Gastroesophageal sphincter (tissue), 4 donors: ENCODE results near the gene EBF4. TPM values are rescaled to one million over a fixed set of nuclear protein-coding genes. Genes with fewer than 3 reads are reported as not detected.

Source experiments
- ATAC-seq: fragments of 150-250 bp; one replicate; pipeline ENCODE4 v1.9.1; 2016; ENCODE audit warnings: mild to moderate bottlenecking, moderate library complexity
- H3K27ac ChIP-seq, 4 donors: fragments of 200-600 bp; sonication (generic) in 3 of 4; 1 replicate in 3 of 4; 2 replicates in 1 of 4; pipeline ENCODE4 v1.5.1; 2016 to 2019
- H3K27me3 ChIP-seq: fragments of 200-600 bp; sonication (generic); one replicate; pipeline ENCODE4 v1.5.1; 2019
- H3K36me3 ChIP-seq, 2 donors: fragments of 200-600 bp; sonication (generic); one replicate each; pipeline ENCODE4 v1.5.1; 2019; ENCODE audit warnings: control low read depth in 1 of 2
- H3K4me1 ChIP-seq, 3 donors: fragments of 200-600 bp; sonication (generic); 1 replicate in 2 of 3; 2 replicates in 1 of 3; pipeline ENCODE4 v1.5.1; 2016 to 2019; ENCODE audit warnings: control low read depth in 2 of 3
- H3K4me3 ChIP-seq, 2 donors: fragments of 200-600 bp; sonication (generic); one replicate each; pipeline ENCODE4 v1.5.1; 2019; ENCODE audit warnings: mild to moderate bottlenecking in 1 of 2, moderate library complexity in 1 of 2
- H3K9me3 ChIP-seq, 3 donors: fragments of 200-600 bp; sonication (generic); one replicate each; pipeline ENCODE4 v1.5.1; 2017 to 2019; ENCODE audit warnings: control low read depth in 2 of 3
- CTCF ChIP-seq, 4 experiments: fragments of 200-600 bp in 2 of 4; fragments of 450-650 bp in 2 of 4; sonication (generic) in 1 of 4; IDR thresholded peaks; one replicate each; pipeline ENCODE4 v1.5.1; 2017 to 2019; ENCODE audit warnings: antibody characterized with exemption in 4 of 4, mild to moderate bottlenecking in 2 of 4, moderate library complexity in 2 of 4
- EP300 ChIP-seq: sonication (generic); formaldehyde crosslinking; IDR thresholded peaks from one replicate; pipeline ENCODE4 v1.6.1; 2017; ENCODE audit warnings: antibody characterized with exemption, mild to moderate bottlenecking
- POLR2A ChIP-seq, 2 donors: fragments of 450-650 bp; IDR thresholded peaks; one replicate each; pipeline ENCODE4 v1.6.1; 2017; ENCODE audit warnings: antibody characterized with exemption in 2 of 2, mild to moderate bottlenecking in 2 of 2, moderate library complexity in 1 of 2
- POLR2AphosphoS5 ChIP-seq: sonication (generic); formaldehyde crosslinking; IDR thresholded peaks from one replicate; pipeline ENCODE4 v1.6.1; 2017; ENCODE audit warnings: antibody characterized with exemption
- WGBS, 2 donors: methylation state at CpG; one replicate each; pipeline ENCODE4 v1.1.5; 2018; ENCODE audit warnings: low coverage in 1 of 2; 5-methylcytosine and 5-hydroxymethylcytosine counted together
- total RNA-seq, 4 donors: library from RNA; depleted of rRNA; stranded (reverse); fragments of >200 nt; gene quantifications; one replicate each; pipeline ENCODE4 v1.1.0, GENCODE V29; 2016

Gene EBF4
- total RNA-seq, 4 donors from 2014 or later = 14.5 to 36.6 (median 19.6) TPM

DNA sequence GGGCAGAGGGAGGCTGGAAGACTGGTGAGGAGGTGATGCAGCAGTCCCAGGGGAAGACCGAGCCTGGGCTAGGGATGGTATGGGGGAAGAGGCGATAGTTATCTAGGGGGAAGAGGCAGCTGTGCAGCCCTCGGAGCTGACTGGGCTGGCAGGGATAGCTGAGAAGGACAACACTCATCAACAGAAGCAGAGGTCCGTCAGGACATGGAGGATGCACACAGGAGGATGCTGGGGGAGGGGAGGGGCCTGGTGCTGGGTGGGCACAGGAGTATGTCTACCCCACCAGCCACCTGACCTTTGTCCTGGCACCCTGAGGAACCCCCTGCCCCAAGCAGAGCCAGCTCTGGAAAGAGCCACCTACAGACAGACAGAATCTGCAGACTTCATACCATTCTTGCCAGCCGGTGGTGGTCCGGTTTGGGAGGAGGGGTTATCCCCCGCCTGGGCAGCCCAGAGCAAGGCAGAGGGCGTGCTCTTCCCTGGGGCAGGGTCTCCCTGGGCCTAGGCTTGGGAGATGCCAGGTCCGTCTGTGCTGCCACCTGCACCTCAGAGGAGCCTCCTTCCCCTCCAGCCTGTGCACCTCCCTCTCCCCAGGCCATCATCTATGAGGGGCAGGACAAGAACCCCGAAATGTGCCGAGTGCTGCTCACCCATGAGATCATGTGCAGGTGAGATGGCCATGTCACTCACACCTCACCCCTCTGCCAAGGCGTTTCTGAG, 14.9 kb downstream of the EBF4 start:
- Histone ChIP-seq H3K4me3 (no peak overlapping the region), H3K36me3 (peaks cover 0 to 31% of the 10 kb centered on the region in 2 donors), H3K27ac (no peak overlapping the region), H3K4me1 (no peaks in the 10 kb centered on the region), H3K27me3 (no peaks in the 10 kb centered on the region), H3K9me3 (no peaks in the 10 kb centered on the region)
- 64 to 71% methylated on average over 3 to 5 of the region's 12 CpGs for WGBS, 2 donors
- no peak for ATAC-seq
- TF ChIP-seq POLR2AphosphoS5 (no peak), EP300 (no peak), CTCF (IDR thresholded peaks at IDR 0.05) (no peak), POLR2A (IDR thresholded peaks at IDR 0.05) (no peak)

DNA sequence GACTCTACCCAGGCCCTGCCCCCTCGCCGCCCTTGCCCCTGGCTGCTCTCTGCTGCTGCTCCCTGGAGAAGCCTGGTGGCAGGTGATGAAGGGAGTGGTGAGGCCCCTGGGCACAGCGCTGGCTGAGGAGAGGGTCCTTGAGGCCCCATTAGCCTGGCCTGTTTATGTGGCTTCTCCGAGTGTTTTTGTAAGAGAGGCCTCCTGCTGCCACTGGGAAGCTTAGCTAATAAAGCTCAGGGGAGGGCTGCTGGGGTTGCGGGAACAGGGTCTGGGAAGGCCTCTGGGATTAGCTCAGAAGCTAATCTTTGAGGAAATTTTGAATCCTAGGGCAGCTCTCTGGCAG, 15.5 kb downstream of the EBF4 start:
- no peak for ATAC-seq
- WGBS, 2 donors = 60% methylated on average over 2 of the region's 5 CpGs; no CpG with 5 or more reads in 1 of the 2 donors
- peaks cover 0 to 31% of the 10 kb centered on the region in 2 donors for H3K36me3 ChIP-seq
- no peaks in the 10 kb centered on the region for H3K4me1 ChIP-seq
- H3K4me3 ChIP-seq = no peak overlapping the region
- H3K27ac ChIP-seq = no peak overlapping the region
- no peak for TF ChIP-seq POLR2A (IDR thresholded peaks at IDR 0.05)
- no peak for TF ChIP-seq POLR2AphosphoS5
- no peak for TF ChIP-seq EP300
- TF ChIP-seq CTCF (IDR thresholded peaks at IDR 0.05) = no peak
- H3K27me3 ChIP-seq = no peaks in the 10 kb centered on the region
- H3K9me3 ChIP-seq = no peaks in the 10 kb centered on the region

GRCh38 chr20:2708665-2709064, 16.1 kb downstream of the EBF4 start:
- WGBS, 2 donors = 91 to 100% methylated on average over 2 of the region's 9 CpGs
- no peak overlapping the region for H3K4me3 ChIP-seq
- H3K36me3 ChIP-seq = peaks cover 0 to 31% of the 10 kb centered on the region in 2 donors
- TF ChIP-seq POLR2AphosphoS5 = no peak
- TF ChIP-seq CTCF (IDR thresholded peaks at IDR 0.05) = no peak
- TF ChIP-seq POLR2A (IDR thresholded peaks at IDR 0.05) = no peak
- no peak for TF ChIP-seq EP300
- H3K27ac ChIP-seq = no peak overlapping the region
- no peaks in the 10 kb centered on the region for H3K4me1 ChIP-seq
- ATAC-seq = no peak
- H3K27me3 ChIP-seq = no peaks in the 10 kb centered on the region
- no peaks in the 10 kb centered on the region for H3K9me3 ChIP-seq

GRCh38 chr20:2709205-2709981, 16.8 kb downstream of the EBF4 start:
- TF ChIP-seq POLR2AphosphoS5 = no peak
- TF ChIP-seq CTCF (IDR thresholded peaks at IDR 0.05) = no peak
- no peak for TF ChIP-seq POLR2A (IDR thresholded peaks at IDR 0.05)
- TF ChIP-seq EP300 = no peak
- H3K36me3 ChIP-seq = peaks cover 0 to 33% of the 10 kb centered on the region in 2 donors
- no peak overlapping the region for H3K27ac ChIP-seq
- ATAC-seq = no peak
- no peaks in the 10 kb centered on the region for H3K27me3 ChIP-seq
- WGBS, 2 donors = 70 to 81% methylated on average over 2 to 8 of the region's 17 CpGs
- H3K4me1 ChIP-seq = no peaks in the 10 kb centered on the region
- H3K9me3 ChIP-seq = no peaks in the 10 kb centered on the region
- no peak overlapping the region for H3K4me3 ChIP-seq

DNA sequence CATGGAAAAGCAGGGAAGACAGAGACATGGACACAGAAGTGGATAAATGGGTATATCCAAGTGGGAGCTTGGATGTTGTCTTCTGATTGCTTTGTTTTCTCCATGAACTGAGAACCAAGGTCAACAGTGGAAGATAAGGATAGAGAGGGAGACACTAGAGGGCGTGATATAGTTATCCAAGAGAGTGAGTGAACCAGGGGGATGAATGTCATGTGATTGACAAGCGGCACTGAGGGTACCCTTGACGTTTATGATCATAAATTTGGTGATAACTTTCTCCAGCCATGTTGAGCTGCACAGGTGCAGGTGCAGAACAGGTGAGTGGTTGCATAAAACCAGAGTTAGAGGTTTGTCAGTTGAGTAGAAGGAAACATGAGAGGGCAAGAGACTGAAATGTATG, 20.7 kb downstream of the EBF4 start:
- Histone ChIP-seq H3K27me3 (no peaks in the 10 kb centered on the region), H3K27ac (no peak overlapping the region), H3K36me3 (peaks cover 0 to 16% of the 10 kb centered on the region in 2 donors), H3K9me3 (peaks cover 0 to 20% (median 0%) of the 10 kb centered on the region in 3 donors), H3K4me3 (no peak overlapping the region), H3K4me1 (no peaks in the 10 kb centered on the region)
- 27 to 29% methylated on average over 3 of the region's 3 CpGs for WGBS, 2 donors
- TF ChIP-seq CTCF (IDR thresholded peaks at IDR 0.05) (no peak), POLR2AphosphoS5 (no peak), EP300 (no peak), POLR2A (IDR thresholded peaks at IDR 0.05) (no peak)
- ATAC-seq = no peak
